Stimulated activated CD8-positive, alpha-beta memory T cell treated with anti-CD3 and anti-CD28 coated beads, Interleukin-2, amount 100 ng/mL, for 1 hour (primary cell): ENCODE data around the gene EPS8L3.
A peak's percentile ranks its signal among the peaks of the same experiment; 100 is the strongest.

Source experiments
- DNase-seq, 2 donors: peaks; one replicate each; pipeline ENCODE4 v3.0.0-alpha.2; 2020; ENCODE audit warnings: low read depth in 2 of 2

The EPS8L3 gene

GRCh38 chr1:109739738-109740614 is 23.7 kb downstream of the EPS8L3 start:
- peak; percentile 70 to 71 for DNase-seq

- DNase-seq: no peak
Measured at GRCh38 chr1:109733236-109733870, 30.4 kb downstream of the EPS8L3 start.

DNA sequence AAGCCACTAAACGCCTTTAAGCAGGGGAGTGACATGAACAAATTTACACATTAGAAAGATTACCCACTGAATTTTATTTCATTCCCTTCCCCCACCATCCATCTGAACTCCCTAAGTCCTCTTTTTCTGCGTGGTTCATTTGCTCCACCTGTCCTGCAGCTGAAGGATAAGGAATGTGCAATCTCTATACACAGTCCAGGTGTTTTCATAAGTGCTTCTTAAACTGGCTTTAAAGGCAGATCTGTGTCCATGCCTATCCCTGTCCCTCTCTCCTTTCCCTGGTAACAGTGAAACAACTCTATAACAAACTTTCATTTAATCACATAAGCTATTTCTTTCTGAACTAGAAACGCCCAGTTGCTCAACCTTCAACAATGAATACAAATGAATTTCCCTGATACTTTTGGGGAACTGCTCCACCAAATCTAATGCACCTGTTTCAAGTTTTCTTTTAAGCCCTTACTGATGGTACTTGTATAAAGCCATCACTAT is 31.3 kb downstream of the EPS8L3 start:
- no peak for DNase-seq

GRCh38 chr1:109730666-109731065 is 33.1 kb downstream of the EPS8L3 start:
- no peak for DNase-seq

DNA sequence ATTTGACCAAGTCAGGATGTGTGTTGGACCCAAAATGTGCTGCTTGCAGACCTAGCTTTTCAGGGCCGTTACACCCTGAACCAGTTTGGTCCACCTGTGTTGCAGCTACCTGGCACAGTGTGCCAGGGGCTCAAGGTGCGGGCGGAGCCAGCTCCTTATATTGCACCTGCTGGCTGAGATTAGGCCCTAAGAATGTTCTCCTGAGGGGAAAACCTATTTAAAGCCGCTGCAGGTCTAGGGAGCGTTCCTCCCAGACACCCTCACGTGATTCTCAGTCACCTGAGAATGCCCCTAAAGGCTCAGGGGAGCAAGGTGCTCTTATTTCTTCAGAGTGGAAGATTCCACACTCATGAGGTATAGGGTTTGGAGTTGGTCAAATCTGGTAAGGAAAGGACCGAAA is 34.9 kb downstream of the EPS8L3 start:
- DNase-seq: no peak

GRCh38 chr1:109726728-109727373 is 36.9 kb downstream of the EPS8L3 start:
- DNase-seq: no peak

DNA sequence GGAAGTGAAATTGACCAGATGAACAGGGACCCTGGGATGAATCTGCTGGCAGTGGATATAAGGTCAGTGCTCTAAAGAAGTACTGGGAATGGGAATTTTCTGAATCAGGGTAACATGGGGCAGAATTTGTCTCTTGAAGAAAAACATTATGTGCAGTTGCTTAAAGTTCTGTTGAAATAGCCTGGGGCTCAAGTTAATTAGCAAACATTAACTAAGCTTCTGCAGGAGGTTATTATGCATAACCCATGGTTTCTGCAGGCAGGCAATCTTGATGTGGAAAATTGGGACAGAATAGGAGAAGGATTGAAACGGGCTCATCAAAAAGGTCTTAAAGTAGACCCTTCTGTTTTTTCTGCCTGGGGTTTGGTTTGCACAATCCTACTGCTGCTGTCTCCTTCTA is 37.7 kb downstream of the EPS8L3 start:
- no peak for DNase-seq

DNA sequence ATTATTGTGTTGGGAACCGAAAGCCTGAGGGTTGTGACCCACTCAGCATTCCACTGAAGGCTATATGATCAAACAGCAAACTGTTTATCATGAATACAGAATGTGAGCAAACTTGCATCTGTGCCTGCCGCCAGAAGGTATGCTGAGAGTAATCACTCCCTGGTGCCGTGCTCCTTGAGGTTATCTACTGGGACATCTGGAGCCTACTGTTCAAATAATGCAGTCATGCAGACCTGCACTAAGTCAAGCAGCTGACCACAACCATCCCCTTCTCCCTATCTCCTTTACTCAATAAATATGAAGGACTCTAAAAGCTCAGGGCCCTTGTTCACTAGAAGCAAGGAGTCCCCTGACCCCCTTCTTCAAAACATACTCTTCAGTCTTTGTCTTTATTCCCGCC is 38.2 kb downstream of the EPS8L3 start:
- DNase-seq: no peak

DNA sequence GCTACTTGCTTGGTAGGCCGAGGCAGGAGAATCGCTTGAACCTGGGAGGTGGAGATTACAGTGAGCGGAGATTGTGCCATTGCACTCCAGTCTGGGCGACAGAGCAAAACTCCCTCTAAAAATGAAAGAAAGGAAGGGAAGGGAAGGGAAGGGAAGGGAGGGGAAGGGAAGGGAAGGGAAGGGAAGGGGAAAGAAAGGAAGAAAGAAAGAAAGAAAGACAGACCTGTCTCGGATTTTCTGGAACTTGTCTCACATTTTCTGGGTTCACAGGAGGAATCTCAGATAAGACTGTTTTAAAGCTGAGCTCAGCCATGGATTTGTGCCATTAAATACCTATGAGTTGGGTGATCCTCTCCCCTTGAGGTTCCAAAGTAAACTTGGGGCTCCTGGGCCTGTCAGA is 38.8 kb downstream of the EPS8L3 start:
- no peak for DNase-seq

DNA sequence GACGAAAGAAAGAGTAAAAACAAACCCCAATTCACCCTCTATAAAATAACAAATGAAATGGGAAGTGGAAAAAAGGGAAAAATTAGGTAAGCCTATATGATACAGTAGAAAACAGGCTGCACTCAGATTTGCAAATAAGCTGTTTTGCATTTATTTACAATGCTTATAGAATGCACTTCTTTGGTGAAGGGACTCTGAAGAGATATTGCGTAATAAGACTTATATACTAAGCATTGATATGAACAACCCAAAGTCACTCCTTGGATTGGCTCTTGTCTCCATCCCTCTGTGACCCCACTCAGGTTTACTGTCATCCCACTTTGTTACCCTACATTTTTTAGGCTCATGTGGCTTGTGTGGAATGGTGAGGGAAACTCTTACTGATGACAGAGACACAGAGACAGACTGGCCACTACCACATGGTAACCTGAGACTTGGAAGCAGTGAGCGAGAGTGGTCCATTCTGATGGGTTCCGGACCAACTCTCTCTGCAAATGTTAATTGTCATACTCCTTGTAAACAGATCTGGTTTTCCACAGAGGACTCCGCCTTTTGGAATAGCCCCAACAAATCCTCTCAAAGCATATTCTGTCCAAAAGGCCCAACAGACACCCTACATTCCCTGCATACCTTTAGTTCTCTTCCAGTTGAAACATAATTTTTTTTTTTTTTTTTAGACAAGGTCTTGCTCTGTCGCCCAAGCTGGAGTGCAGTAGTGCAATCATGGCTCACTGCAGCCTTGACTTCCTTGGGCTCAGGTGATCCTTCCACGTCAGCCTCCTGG is 40.6 kb downstream of the EPS8L3 start:
- no peak for DNase-seq

- no peak for DNase-seq
Measured at GRCh38 chr1:109721971-109722370, 41.8 kb downstream of the EPS8L3 start.

DNA sequence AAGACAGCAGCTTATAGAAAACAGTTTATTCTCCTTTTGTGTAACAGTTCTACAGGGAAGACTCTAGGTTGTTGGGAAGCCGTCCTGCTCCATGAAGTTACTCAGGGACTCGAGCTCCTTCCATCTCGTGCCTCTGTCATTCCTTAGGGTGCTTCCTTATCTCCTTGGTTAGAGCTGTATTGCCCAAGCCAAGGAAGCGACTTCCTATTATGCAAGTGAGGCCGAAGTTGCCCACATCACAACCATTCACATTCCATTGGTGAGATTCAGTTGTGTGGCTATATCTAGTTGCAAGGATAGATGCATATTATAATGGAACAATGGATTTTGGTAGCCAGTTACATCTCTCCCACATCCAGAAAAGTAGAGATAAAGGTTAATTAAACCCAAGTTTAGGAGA is 42.7 kb downstream of the EPS8L3 start:
- no peak for DNase-seq

GRCh38 chr1:109719337-109719837 is 44.3 kb downstream of the EPS8L3 start:
- DNase-seq: no peak

GRCh38 chr1:109718495-109718894 is 45.2 kb downstream of the EPS8L3 start:
- DNase-seq: no peak

DNA sequence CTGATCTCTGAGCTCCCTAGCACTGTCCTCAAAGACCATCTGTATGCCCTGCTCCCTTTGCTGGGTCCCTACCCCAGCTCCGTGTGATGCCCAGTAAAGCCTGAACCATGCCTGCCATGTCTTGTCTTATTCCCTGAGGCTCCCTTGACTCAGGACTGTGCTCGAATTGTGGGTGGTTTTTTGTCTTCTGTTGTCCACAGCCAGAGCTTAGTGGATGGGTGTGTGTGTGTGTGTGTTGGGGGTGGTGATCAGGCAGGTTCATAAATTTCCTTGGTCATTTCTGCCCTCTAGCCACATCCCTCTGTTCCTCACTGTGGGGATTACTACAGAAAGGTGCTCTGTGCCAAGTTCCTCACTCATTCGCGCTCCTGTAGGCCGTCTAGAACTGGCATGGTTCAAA is 46.0 kb downstream of the EPS8L3 start:
- no peak for DNase-seq

GRCh38 chr1:109716570-109717090 is 47.1 kb downstream of the EPS8L3 start:
- no peak for DNase-seq

DNA sequence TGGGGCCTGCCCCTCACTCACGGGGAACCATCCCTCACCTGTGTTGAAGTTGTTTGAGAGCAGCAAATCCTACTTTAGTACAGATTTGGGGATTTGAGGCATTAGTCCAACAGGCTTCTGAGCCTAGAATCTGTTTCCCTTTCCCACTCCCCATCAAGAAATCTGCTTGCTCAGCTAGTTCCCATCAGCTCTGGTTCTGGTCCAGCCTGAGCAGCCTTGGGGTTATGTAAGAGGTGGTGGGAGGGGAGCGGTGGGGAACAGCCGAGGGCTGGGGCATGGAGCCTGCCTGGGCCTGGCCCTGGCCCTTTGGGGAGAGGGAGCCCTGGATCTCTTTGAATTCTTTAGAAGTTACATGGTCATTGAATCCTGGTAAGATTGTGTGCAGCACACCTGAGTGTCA is 47.6 kb downstream of the EPS8L3 start:
- DNase-seq: no peak

GRCh38 chr1:109714661-109715372 is 48.9 kb downstream of the EPS8L3 start:
- no peak for DNase-seq

DNA sequence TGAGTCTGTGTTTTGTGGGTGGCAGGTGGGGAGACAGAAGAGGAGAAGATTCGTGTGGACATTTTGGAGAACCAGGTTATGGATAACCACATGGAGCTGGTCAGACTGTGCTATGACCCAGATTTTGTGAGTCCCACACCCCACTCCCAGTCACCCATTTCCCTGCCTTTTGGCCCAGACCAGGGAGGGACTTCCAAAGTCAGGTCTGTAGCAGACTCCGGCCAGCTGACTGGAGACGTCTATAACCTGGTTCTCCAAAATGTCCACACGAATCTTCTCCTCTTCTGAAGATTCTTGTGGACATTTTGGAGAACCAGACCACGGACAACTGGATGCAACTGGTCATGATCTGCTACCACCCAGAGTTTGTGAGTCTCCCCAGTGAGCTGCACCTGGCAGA is 50.1 kb downstream of the EPS8L3 start:
- DNase-seq: no peak

DNA sequence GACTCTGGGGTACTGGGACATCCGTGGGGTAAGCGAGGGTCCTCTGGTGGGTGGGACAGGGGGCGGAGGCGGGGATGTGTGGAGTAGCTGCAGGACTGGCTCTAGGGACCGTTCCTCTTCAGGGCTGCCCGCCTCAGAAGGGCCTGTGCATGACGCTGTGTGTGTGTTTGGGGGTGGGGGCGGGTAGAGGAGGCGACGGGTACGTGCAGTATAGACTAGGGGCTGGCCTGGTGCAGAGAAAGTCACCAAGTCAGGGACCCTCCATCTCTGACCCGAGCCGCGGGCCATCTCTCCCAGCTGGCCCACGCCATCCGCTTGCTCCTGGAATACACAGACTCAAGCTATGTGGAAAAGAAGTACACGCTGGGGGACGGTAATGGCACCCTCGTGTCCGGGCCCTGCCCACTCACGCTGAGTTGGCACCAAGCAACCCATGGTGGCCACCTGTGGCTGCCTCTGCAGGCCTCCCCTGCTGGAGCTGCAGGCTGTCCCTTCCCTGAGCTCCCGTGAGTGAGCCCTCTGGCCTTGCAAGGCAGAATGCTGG is 51.3 kb downstream of the EPS8L3 start:
- no peak for DNase-seq
